CD4-positive, alpha-beta T cell treated with Interferon gamma for 1 hour (primary cell): ENCODE measurements around the gene CELSR2.
"Not testable (repeated sequence)": the region's sequence is repeated elsewhere in the genome, so short reads cannot be mapped to it uniquely, and the experiment has no call there.

Experiments
- DNase-seq: peaks from one replicate; pipeline ENCODE4 v3.0.0-alpha.2; 2020

The CELSR2 gene

GRCh38 chr1:109281680-109282496, 32.5 kb downstream of the CELSR2 start:
- DNase-seq, result no peak

GRCh38 chr1:109282497-109282951, 33.2 kb downstream of the CELSR2 start:
- DNase-seq, result no peak

- DNase-seq, result peak; percentile 83
Measured at GRCh38 chr1:109282952-109283747, 33.8 kb downstream of the CELSR2 start, which contains the start of gene PSRC1. Gene PSRC1 (minus strand): TSS chr1:109283145.

- DNase-seq, result no peak
Measured at GRCh38 chr1:109283748-109284600, 34.6 kb downstream of the CELSR2 start.

GRCh38 chr1:109286762-109287161, 37.4 kb downstream of the CELSR2 start:
- not testable (repeated sequence) for DNase-seq

GRCh38 chr1:109290137-109290536, 40.8 kb downstream of the CELSR2 start:
- DNase-seq, result no peak

GRCh38 chr1:109290998-109291397, 41.7 kb downstream of the CELSR2 start:
- DNase-seq, result peak; percentile 33

- no peak for DNase-seq
Measured at GRCh38 chr1:109292364-109292763, 43.0 kb downstream of the CELSR2 start.

GRCh38 chr1:109293026-109293425, 43.7 kb downstream of the CELSR2 start:
- no peak for DNase-seq

GRCh38 chr1:109294481-109294880, 45.1 kb downstream of the CELSR2 start:
- no peak for DNase-seq

GRCh38 chr1:109295712-109296415, 46.5 kb downstream of the CELSR2 start:
- DNase-seq, result no peak

GRCh38 chr1:109296782-109297181, 47.4 kb downstream of the CELSR2 start:
- DNase-seq, result no peak

GRCh38 chr1:109298666-109299557, 49.6 kb downstream of the CELSR2 start:
- DNase-seq, result no peak

GRCh38 chr1:109299558-109300343, 50.4 kb downstream of the CELSR2 start:
- no peak for DNase-seq

- DNase-seq, result no peak
Measured at GRCh38 chr1:109300650-109301151, 51.4 kb downstream of the CELSR2 start.

GRCh38 chr1:109301874-109302273, 52.5 kb downstream of the CELSR2 start:
- DNase-seq, result no peak

GRCh38 chr1:109304226-109304920, 55.0 kb downstream of the CELSR2 start:
- DNase-seq, result no peak

GRCh38 chr1:109305991-109306390, 56.7 kb downstream of the CELSR2 start:
- not testable (repeated sequence) for DNase-seq

- no peak for DNase-seq
Measured at GRCh38 chr1:109306832-109307273, 57.5 kb downstream of the CELSR2 start, which contains the start of gene MYBPHL. Gene MYBPHL (minus strand): TSS chr1:109307011. CDS start chr1:109306991, 20 bp downstream.
